H1 (cell line): Measurements from ENCODE around the gene TMBIM1. TPM values are rescaled to one million over a fixed set of nuclear protein-coding genes. Genes with fewer than 3 reads are reported as not detected.

Experiments
- CTCF ChIA-PET: fragments of 300-600 bp; sonication (Branson Sonifier 250); formaldehyde crosslinking; loops from one replicate; lab custom pipeline; 2021; ENCODE audit not compliant: partially characterized antibody; lab: Charles Lee
- POLR2A ChIA-PET: fragments of 300-600 bp; sonication (Branson Sonifier 250); formaldehyde crosslinking; loops from one replicate; lab custom pipeline; 2021; ENCODE audit warnings: inconsistent platforms; ENCODE audit not compliant: partially characterized antibody; lab: Charles Lee
- DNase-seq, 2 experiments: peaks; one replicate each; pipeline versions ENCODE4 v3.0.0 to v3.0.0-alpha.2; 2010 to 2022; ENCODE audit warnings: low spot score in 2 of 2, low read depth in 1 of 2, mixed read lengths in 1 of 2
- FAIRE-seq: peaks from 2 replicates; lab custom pipeline; 2011; peaks lifted over from hg19 to GRCh38; lab: Jason Lieb, UNC
- H2AFZ ChIP-seq: 2 replicates; pipeline ENCODE4 v1.8.1; 2012; ENCODE audit warnings: low read length, inconsistent platforms
- H2AK5ac ChIP-seq: 2 replicates; pipeline ENCODE4 v1.6.1; 2013; ENCODE audit warnings: low read depth, low read length
- H2BK120ac ChIP-seq: replicated peaks from 2 replicates; pipeline ENCODE3; 2013; ENCODE audit warnings: low read depth, low read length, inconsistent platforms
- H2BK12ac ChIP-seq: 2 replicates; pipeline ENCODE4 v1.6.1; 2013; ENCODE audit warnings: low read depth, low read length
- H2BK15ac ChIP-seq: 2 replicates; pipeline ENCODE4 v1.6.1; 2013; ENCODE audit warnings: low read length
- H2BK20ac ChIP-seq: 2 replicates; pipeline ENCODE4 v1.6.1; 2013; ENCODE audit warnings: low read length
- H2BK5ac ChIP-seq: 2 replicates; pipeline ENCODE4 v1.6.1; 2013; ENCODE audit warnings: low read depth, low read length
- H3K14ac ChIP-seq: 2 replicates; pipeline ENCODE4 v1.6.1; 2013; ENCODE audit warnings: inconsistent platforms; ENCODE audit not compliant: insufficient read length
- H3K18ac ChIP-seq: 2 replicates; pipeline ENCODE4 v1.6.1; 2013; ENCODE audit warnings: low read length; ENCODE audit errors: extremely low read depth
- H3K23ac ChIP-seq: 2 replicates; pipeline ENCODE4 v1.6.1; 2013; ENCODE audit warnings: inconsistent platforms; ENCODE audit not compliant: insufficient read length
- H3K23me2 ChIP-seq: 2 replicates; pipeline ENCODE4 v1.6.1; 2013; ENCODE audit warnings: low read depth, low read length
- H3K27ac ChIP-seq: 2 replicates; pipeline ENCODE4 v1.6.1; 2011; ENCODE audit warnings: low read depth, low read length, inconsistent platforms
- H3K27me3 ChIP-seq, 4 experiments: replicated peaks in 1 of 4; 1 replicate in 1 of 4; 2 replicates in 3 of 4; pipeline versions ENCODE4 v1.6.1 to v1.8.1; 2011 to 2013; ENCODE audit warnings: low read length in 3 of 4, mild to moderate bottlenecking in 3 of 4, inconsistent platforms in 2 of 4, mixed read lengths in 2 of 4, moderate library complexity in 1 of 4; ENCODE audit not compliant: control insufficient read depth in 3 of 4, insufficient read depth in 3 of 4; ENCODE audit errors: extremely low read depth in 1 of 4
- H3K36me3 ChIP-seq, 4 experiments: 2 replicates each; pipeline versions ENCODE4 v1.6.1 to v1.8.1; 2011 to 2013; ENCODE audit warnings: mild to moderate bottlenecking in 4 of 4, low read length in 3 of 4, moderate library complexity in 2 of 4, control low read depth in 1 of 4, inconsistent platforms in 1 of 4; ENCODE audit not compliant: insufficient read depth in 4 of 4, control insufficient read depth in 2 of 4
- H3K4ac ChIP-seq: replicated peaks from 2 replicates; pipeline ENCODE3; 2013; ENCODE audit warnings: low read length, low read depth, mixed read lengths, inconsistent platforms; ENCODE audit not compliant: insufficient read length
- H3K4me1 ChIP-seq, 4 experiments: replicated peaks in 1 of 4; 1 replicate in 1 of 4; 2 replicates in 3 of 4; pipeline versions ENCODE4 v1.6.1 to v1.8.1; 2011 to 2013; ENCODE audit warnings: low read length in 3 of 4, inconsistent platforms in 2 of 4, mixed read lengths in 1 of 4; ENCODE audit not compliant: insufficient read depth in 4 of 4, control insufficient read depth in 3 of 4
- H3K4me2 ChIP-seq, 2 experiments: 2 replicates each; pipeline versions ENCODE4 v1.6.1 to v1.8.1; 2011 to 2013; ENCODE audit warnings: low read depth in 2 of 2, low read length in 2 of 2, control low read depth in 1 of 2, inconsistent platforms in 1 of 2, mild to moderate bottlenecking in 1 of 2; ENCODE audit not compliant: insufficient read depth in 1 of 2
- H3K4me3 ChIP-seq, 4 experiments: fragments of 200-600, 300-600 bp in 1 of 4; sonication (generic), shearing (Covaris generic), sonication (Bioruptor Twin) in 1 of 4; 2 replicates each; pipeline versions ENCODE4 v1.5.1 to v1.8.1; 2011 to 2016; ENCODE audit warnings: low read length in 4 of 4, low read depth in 3 of 4, control low read depth in 2 of 4, inconsistent platforms in 2 of 4, mild to moderate bottlenecking in 2 of 4, mixed read lengths in 1 of 4, moderate library complexity in 1 of 4; ENCODE audit not compliant: insufficient read depth in 2 of 4; ENCODE audit errors: extremely low read depth in 1 of 4
- H3K56ac ChIP-seq: replicated peaks from 2 replicates; pipeline ENCODE3; 2013; ENCODE audit warnings: low read depth, mild to moderate bottlenecking, mixed read lengths, low read length, inconsistent platforms; ENCODE audit not compliant: insufficient read length
- H3K79me1 ChIP-seq: 2 replicates; pipeline ENCODE4 v1.6.1; 2013; ENCODE audit warnings: low read depth, low read length, control low read depth
- H3K79me2 ChIP-seq, 2 experiments: 2 replicates each; pipeline versions ENCODE4 v1.6.1 to v1.8.1; 2012 to 2013; ENCODE audit warnings: low read length in 2 of 2, mild to moderate bottlenecking in 2 of 2, inconsistent platforms in 1 of 2; ENCODE audit not compliant: insufficient read depth in 2 of 2, control insufficient read depth in 1 of 2
- H3K9ac ChIP-seq, 4 experiments: replicated peaks in 1 of 4; 1 replicate in 1 of 4; 2 replicates in 3 of 4; pipeline versions ENCODE4 v1.6.1 to v1.8.1; 2011 to 2013; ENCODE audit warnings: low read depth in 3 of 4, low read length in 3 of 4, control low read depth in 2 of 4, mild to moderate bottlenecking in 2 of 4, moderate library complexity in 2 of 4, inconsistent platforms in 1 of 4; ENCODE audit errors: extremely low read depth in 1 of 4
- H3K9me3 ChIP-seq, 2 experiments: 2 replicates each; pipeline versions ENCODE4 v1.6.1 to v1.8.1; 2012 to 2013; ENCODE audit warnings: mild to moderate bottlenecking in 2 of 2, moderate library complexity in 2 of 2, control low read depth in 1 of 2, inconsistent platforms in 1 of 2, low read depth in 1 of 2, low read length in 1 of 2, mixed read lengths in 1 of 2; ENCODE audit not compliant: insufficient read depth in 2 of 2
- H4K20me1 ChIP-seq, 2 experiments: replicated peaks in 1 of 2; 2 replicates each; pipeline versions ENCODE3 to v1.8.1; 2011 to 2013; ENCODE audit warnings: inconsistent platforms in 2 of 2, low read length in 2 of 2, mild to moderate bottlenecking in 1 of 2; ENCODE audit not compliant: insufficient read depth in 2 of 2, control insufficient read depth in 1 of 2
- H4K5ac ChIP-seq: 2 replicates; pipeline ENCODE4 v1.6.1; 2013; ENCODE audit warnings: low read length, low read depth, mixed read lengths, inconsistent platforms; ENCODE audit not compliant: insufficient read length
- H4K8ac ChIP-seq: 2 replicates; pipeline ENCODE4 v1.8.0; 2013; ENCODE audit warnings: mild to moderate bottlenecking, moderate library complexity, low read length, inconsistent platforms; ENCODE audit not compliant: insufficient read depth; ENCODE audit errors: extremely low read depth
- H4K91ac ChIP-seq: replicated peaks from 2 replicates; pipeline ENCODE3; 2013; ENCODE audit warnings: low read length, mixed read lengths, inconsistent platforms; ENCODE audit not compliant: insufficient read length
- CBX5 ChIP-seq: fragments of 300-800, 300-1000 bp; sonication (generic); IDR thresholded peaks from 2 replicates; pipeline ENCODE4 v1.7.1; 2016; ENCODE audit warnings: antibody characterized with exemption, low read length, low read depth
- CBX8 ChIP-seq: fragments of 300-800, 300-1000 bp; sonication (generic); IDR thresholded peaks from 2 replicates; pipeline ENCODE4 v1.7.1; 2016; ENCODE audit warnings: low read depth, low read length, borderline replicate concordance
- CHD1 ChIP-seq: IDR thresholded peaks from 2 replicates; pipeline ENCODE4 v1.6.1; 2012; ENCODE audit warnings: low read depth, low read length, improper control_type of control experiment
- CHD2 ChIP-seq: IDR thresholded peaks from 2 replicates; pipeline ENCODE4 v1.6.1; 2012; ENCODE audit warnings: low read length, improper control_type of control experiment
- EP300 ChIP-seq, 2 experiments: IDR thresholded peaks; 1 replicate in 1 of 2; 2 replicates in 1 of 2; pipeline ENCODE4 v1.6.1; 2011 to 2012; ENCODE audit warnings: low read depth in 2 of 2, low read length in 2 of 2, mild to moderate bottlenecking in 2 of 2, borderline replicate concordance in 1 of 2, inconsistent platforms in 1 of 2, moderate library complexity in 1 of 2
- HDAC2 ChIP-seq, 2 experiments: fragments of 300-600 bp in 1 of 2; sonication (generic) in 1 of 2; IDR thresholded peaks; 2 replicates each; pipeline ENCODE4 v1.6.1; 2011 to 2012; ENCODE audit warnings: low read depth in 2 of 2, low read length in 2 of 2, mild to moderate bottlenecking in 2 of 2, moderate library complexity in 2 of 2, borderline replicate concordance in 1 of 2, inconsistent platforms in 1 of 2
- HDAC6 ChIP-seq: IDR thresholded peaks from one replicate; pipeline ENCODE4 v1.7.1; 2012; ENCODE audit warnings: low read depth, mild to moderate bottlenecking, inconsistent platforms, low read length, moderate library complexity
- JUN ChIP-seq: IDR thresholded peaks from 2 replicates; pipeline ENCODE4 v1.6.1; 2011; ENCODE audit warnings: low read depth, mild to moderate bottlenecking, improper control_type of control experiment, low read length
- PHF8 ChIP-seq: fragments of 200-600 bp; sonication (generic); conservative IDR thresholded peaks from 2 replicates; pipeline ENCODE4 v1.7.1; 2012; ENCODE audit warnings: low read depth, mild to moderate bottlenecking, inconsistent platforms, low read length, moderate library complexity
- RFX5 ChIP-seq: IDR thresholded peaks from 2 replicates; pipeline ENCODE4 v1.6.1; 2011; ENCODE audit warnings: low read depth, low read length, improper control_type of control experiment, borderline replicate concordance
- RNF2 ChIP-seq: fragments of 200-900, 300-1000 bp; sonication (generic); IDR thresholded peaks from 2 replicates; pipeline ENCODE4 v1.7.1; 2016; ENCODE audit warnings: borderline replicate concordance, low read depth, mild to moderate bottlenecking, antibody characterized with exemption, low read length; ENCODE audit not compliant: poor library complexity, severe bottlenecking; ENCODE audit errors: missing control alignments
- SAP30 ChIP-seq: fragments of 300-600 bp; sonication (generic); IDR thresholded peaks from 2 replicates; pipeline ENCODE4 v1.7.1; 2012; ENCODE audit warnings: low read length, moderate library complexity, mild to moderate bottlenecking, inconsistent platforms; ENCODE audit not compliant: insufficient read depth, insufficient replicate concordance
- SUZ12 ChIP-seq: fragments of 200-600 bp; sonication (generic); IDR thresholded peaks from 2 replicates; pipeline ENCODE4 v1.6.1; 2012; ENCODE audit warnings: mild to moderate bottlenecking, inconsistent platforms, low read length, moderate library complexity, mixed read lengths
- WGBS, 2 experiments: shearing (Covaris generic) in 1 of 2; methylation state at CpG; one replicate each; pipeline versions ENCODE4 v1.1.6 to v1.1.7; 2013 to 2015; ENCODE audit warnings: low lambda C conversion rate in 2 of 2, mixed read lengths in 2 of 2, inconsistent platforms in 1 of 2, low coverage in 1 of 2, missing lambda C conversion rate in 1 of 2; ENCODE audit not compliant: insufficient replicate concordance in 2 of 2, insufficient coverage in 1 of 2, insufficient read length in 1 of 2; ENCODE audit errors: extremely low coverage in 1 of 2, missing lambda C conversion rate in 1 of 2; 5-methylcytosine and 5-hydroxymethylcytosine counted together
- polyA plus RNA-seq, 7 experiments: library from polyadenylated mRNA; depleted of rRNA in 3 of 7; stranded (reverse) in 5 of 7; unstranded in 2 of 7; fragments of >200 nt in 5 of 7; fragments of 200-250 nt in 2 of 7; gene quantifications; 1 replicate in 5 of 7; 2 replicates in 1 of 7; 4 replicates in 1 of 7; pipeline versions ENCODE4 v1.2.1 to v1.2.3, GENCODE V29; 2011 to 2013; ENCODE audit warnings: missing spikeins in 2 of 7, mixed read lengths in 2 of 7
- total RNA-seq: library from RNA; stranded (reverse); fragmentation: NEBNext Ultra II Directional; extraction: Animal tissue kit (Norgen Biotek cat#: 25700); gene quantifications from 2 replicates; pipeline ENCODE4 v1.2.1, GENCODE V29; 2021

Gene TMBIM1
- total and polyA plus RNA-seq, 2 of the 8 experiments (the other 6 are each of a cell fraction or from before 2014, with no cell fraction given): 22.1 to 36.8 TPM

GRCh38 chr2:218300141-218300540, 7.8 kb upstream of the TMBIM1 start:
- CTCF ChIA-PET: interaction anchor here (1.0 to 12.1 kb wide), 5 partner anchors 10 to 100 kb away, joined by 3 to 192 read pairs (median 5); partner anchors contain the start of genes CATIP and CTDSP1
- Histone ChIP-seq H3K56ac (no peak overlapping the region), H3K27me3 (no peaks in the 10 kb centered on the region), H4K5ac (no peak overlapping the region), H3K18ac (no peak overlapping the region), H3K23ac (no peak overlapping the region), H2BK15ac (no peak overlapping the region), H2BK120ac (peak overlapping the region; percentile 13), H3K36me3 (no peaks in the 10 kb centered on the region), H3K23me2 (no peaks in the 10 kb centered on the region), H4K8ac (no peak overlapping the region), H3K79me2 (no peaks in the 10 kb centered on the region), H3K14ac (no peak overlapping the region), H3K4me3 (no peak overlapping the region), H4K91ac (no peak overlapping the region), H2BK5ac (no peak overlapping the region), H2BK20ac (0 out of 2 replicates have a peak overlapping the region, but pooled peaks have one; percentile 61), H3K4me2 (no peak overlapping the region), H3K9me3 (no peaks in the 10 kb centered on the region), H3K27ac (no peak overlapping the region), H2AFZ (no peak overlapping the region), H3K9ac (no peak overlapping the region), H3K4me1 (peaks cover 0 to 4% (median 0%) of the 10 kb centered on the region in 4 experiments; a peak in 1 of 7 replicates), H4K20me1 (no peaks in the 10 kb centered on the region), H3K4ac (no peak overlapping the region), H2BK12ac (no peak overlapping the region), H2AK5ac (no peak overlapping the region), H3K79me1 (no peaks in the 10 kb centered on the region)
- WGBS, 2 experiments: 92% methylated on average over 4 of the region's 4 CpGs; no CpG with 5 or more reads in 1 of the 2 experiments
- FAIRE-seq: no peak
- TF ChIP-seq SAP30 (no peak), HDAC2 (IDR thresholded peaks at IDR 0.05; ENCODE audit: borderline replicate concordance in 1 of 2, low read depth in 2 of 2, low read length in 2 of 2) (no peak), CBX5 (no peak), HDAC6 (no peak), SUZ12 (no peak), EP300 (IDR thresholded peaks at IDR 0.05; ENCODE audit: borderline replicate concordance in 1 of 2, low read depth in 2 of 2, low read length in 2 of 2) (no peak), CBX8 (no peak), JUN (no peak), PHF8 (no peak), RFX5 (no peak), CHD2 (no peak), RNF2 (no peak), CHD1 (no peak)
- POLR2A ChIA-PET: no interaction called here
- DNase-seq: no peak
